Measurements from ENCODE around the gene FBXL16.

The FBXL16 gene

GRCh38 chr16:739560-740458, 34.2 kb upstream of the FBXL16 start:
- Histone ChIP-seq H3K9me3 (no peaks in the 10 kb centered on the region), H3K36me3 (peaks cover 27% of the 10 kb centered on the region), H3K27ac (no peak overlapping the region), H3K4me3 (ENCODE audit: low read depth in 1 of 2, low read length in 1 of 2) (peak overlapping the region; percentile 77 to 82), H3K27me3 (no peaks in the 10 kb centered on the region), H3K4me1 (ENCODE audit: control insufficient read depth in 1 of 2, insufficient read depth in 1 of 2, low read depth in 1 of 2, low read length in 1 of 2) (peaks cover 12 to 15% of the 10 kb centered on the region in 2 experiments)
- TF ChIP-seq, protein P1, sequence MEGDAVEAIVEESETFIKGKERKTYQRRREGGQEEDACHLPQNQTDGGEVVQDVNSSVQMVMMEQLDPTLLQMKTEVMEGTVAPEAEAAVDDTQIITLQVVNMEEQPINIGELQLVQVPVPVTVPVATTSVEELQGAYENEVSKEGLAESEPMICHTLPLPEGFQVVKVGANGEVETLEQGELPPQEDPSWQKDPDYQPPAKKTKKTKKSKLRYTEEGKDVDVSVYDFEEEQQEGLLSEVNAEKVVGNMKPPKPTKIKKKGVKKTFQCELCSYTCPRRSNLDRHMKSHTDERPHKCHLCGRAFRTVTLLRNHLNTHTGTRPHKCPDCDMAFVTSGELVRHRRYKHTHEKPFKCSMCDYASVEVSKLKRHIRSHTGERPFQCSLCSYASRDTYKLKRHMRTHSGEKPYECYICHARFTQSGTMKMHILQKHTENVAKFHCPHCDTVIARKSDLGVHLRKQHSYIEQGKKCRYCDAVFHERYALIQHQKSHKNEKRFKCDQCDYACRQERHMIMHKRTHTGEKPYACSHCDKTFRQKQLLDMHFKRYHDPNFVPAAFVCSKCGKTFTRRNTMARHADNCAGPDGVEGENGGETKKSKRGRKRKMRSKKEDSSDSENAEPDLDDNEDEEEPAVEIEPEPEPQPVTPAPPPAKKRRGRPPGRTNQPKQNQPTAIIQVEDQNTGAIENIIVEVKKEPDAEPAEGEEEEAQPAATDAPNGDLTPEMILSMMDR (IDR thresholded peaks at IDR 0.05), result no peak

- H3K27me3 ChIP-seq, result no peaks in the 10 kb centered on the region
- H3K4me3 ChIP-seq (ENCODE audit: low read depth in 1 of 2, low read length in 1 of 2), result no peak overlapping the region
- TF ChIP-seq, protein P1 (IDR thresholded peaks at IDR 0.05), result no peak
- peaks cover 12 to 15% of the 10 kb centered on the region in 2 experiments for H3K4me1 ChIP-seq (ENCODE audit: control insufficient read depth in 1 of 2, insufficient read depth in 1 of 2, low read depth in 1 of 2, low read length in 1 of 2)
- H3K36me3 ChIP-seq, result peaks cover 55% of the 10 kb centered on the region
- no peaks in the 10 kb centered on the region for H3K9me3 ChIP-seq
- H3K27ac ChIP-seq, result no peak overlapping the region
Measured at GRCh38 chr16:736936-737481, 31.4 kb upstream of the FBXL16 start.

- Histone ChIP-seq H3K4me1 (ENCODE audit: control insufficient read depth in 1 of 2, insufficient read depth in 1 of 2, low read depth in 1 of 2, low read length in 1 of 2) (peaks cover 8 to 10% of the 10 kb centered on the region in 2 experiments), H3K9me3 (no peaks in the 10 kb centered on the region), H3K36me3 (peaks cover 65% of the 10 kb centered on the region), H3K27ac (no peak overlapping the region), H3K4me3 (ENCODE audit: low read depth in 1 of 2, low read length in 1 of 2) (no peak overlapping the region), H3K27me3 (no peaks in the 10 kb centered on the region)
- TF ChIP-seq, protein P1 (IDR thresholded peaks at IDR 0.05), result no peak
Measured at GRCh38 chr16:735982-736453, 30.4 kb upstream of the FBXL16 start.

GRCh38 chr16:734981-735881, 29.6 kb upstream of the FBXL16 start:
- Histone ChIP-seq H3K27ac (no peak overlapping the region), H3K36me3 (peaks cover 72% of the 10 kb centered on the region), H3K4me1 (ENCODE audit: control insufficient read depth in 1 of 2, insufficient read depth in 1 of 2, low read depth in 1 of 2, low read length in 1 of 2) (peaks cover 4 to 5% of the 10 kb centered on the region in 2 experiments), H3K27me3 (no peaks in the 10 kb centered on the region), H3K9me3 (no peaks in the 10 kb centered on the region), H3K4me3 (ENCODE audit: low read depth in 1 of 2, low read length in 1 of 2) (no peak overlapping the region)
- TF ChIP-seq, protein P1 (IDR thresholded peaks at IDR 0.05), result no peak

GRCh38 chr16:734208-734980, 28.8 kb upstream of the FBXL16 start:
- H3K27ac ChIP-seq, result no peak overlapping the region
- no peak overlapping the region for H3K4me3 ChIP-seq (ENCODE audit: low read depth in 1 of 2, low read length in 1 of 2)

More at GRCh38 chr16:734208-734980, 28.8 kb upstream of the FBXL16 start:
- TF ChIP-seq, protein P1 (IDR thresholded peaks at IDR 0.05), result no peak
- Histone ChIP-seq H3K9me3 (no peaks in the 10 kb centered on the region), H3K4me1 (ENCODE audit: control insufficient read depth in 1 of 2, insufficient read depth in 1 of 2, low read depth in 1 of 2, low read length in 1 of 2) (no peaks in the 10 kb centered on the region), H3K36me3 (peaks cover 76% of the 10 kb centered on the region), H3K27me3 (peaks cover 5% of the 10 kb centered on the region)
